HTR-8/SVneo (cell line): ENCODE results near the gene SOCS1.
"Not testable (repeated sequence)": the region's sequence is repeated elsewhere in the genome, so short reads cannot be mapped to it uniquely, and the experiment has no call there.

Experiments used
- DNase-seq: peaks from one replicate; pipeline ENCODE4 v3.0.0; 2011; ENCODE audit warnings: low spot score, mixed read lengths; ENCODE audit not compliant: insufficient read length
- FAIRE-seq: peaks from 2 replicates; lab custom pipeline; 2011; peaks lifted over from hg19 to GRCh38; lab: Jason Lieb, UNC

Gene SOCS1

DNA sequence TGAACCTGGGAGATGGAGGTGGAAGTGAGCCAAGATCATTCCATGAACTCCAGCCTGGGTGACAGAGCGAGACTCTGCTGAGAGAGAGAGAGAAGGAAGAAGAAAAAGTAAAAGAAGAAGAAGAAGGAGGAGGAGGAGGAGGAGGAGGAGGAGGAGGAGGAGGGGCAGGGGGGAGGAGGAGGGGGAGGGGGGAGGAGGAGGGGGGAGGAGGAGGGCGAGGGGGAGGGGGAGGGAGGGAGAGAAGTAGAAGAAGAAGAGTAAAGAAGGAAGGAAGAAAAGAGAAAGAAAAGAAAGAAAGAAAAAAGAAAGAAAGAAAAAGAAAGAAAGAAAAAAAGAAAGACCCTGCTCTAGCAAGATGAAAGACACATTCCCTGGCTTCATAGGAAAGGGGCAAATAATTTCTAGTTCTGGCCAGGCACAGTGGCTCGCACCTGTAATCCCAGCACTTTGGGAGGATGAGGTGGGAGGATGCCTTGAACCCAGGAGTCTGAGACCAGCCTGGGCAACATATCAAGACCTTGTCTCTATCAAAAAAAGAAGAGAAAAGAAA is 23.6 kb downstream of the SOCS1 start:
- FAIRE-seq, result no peak

DNA sequence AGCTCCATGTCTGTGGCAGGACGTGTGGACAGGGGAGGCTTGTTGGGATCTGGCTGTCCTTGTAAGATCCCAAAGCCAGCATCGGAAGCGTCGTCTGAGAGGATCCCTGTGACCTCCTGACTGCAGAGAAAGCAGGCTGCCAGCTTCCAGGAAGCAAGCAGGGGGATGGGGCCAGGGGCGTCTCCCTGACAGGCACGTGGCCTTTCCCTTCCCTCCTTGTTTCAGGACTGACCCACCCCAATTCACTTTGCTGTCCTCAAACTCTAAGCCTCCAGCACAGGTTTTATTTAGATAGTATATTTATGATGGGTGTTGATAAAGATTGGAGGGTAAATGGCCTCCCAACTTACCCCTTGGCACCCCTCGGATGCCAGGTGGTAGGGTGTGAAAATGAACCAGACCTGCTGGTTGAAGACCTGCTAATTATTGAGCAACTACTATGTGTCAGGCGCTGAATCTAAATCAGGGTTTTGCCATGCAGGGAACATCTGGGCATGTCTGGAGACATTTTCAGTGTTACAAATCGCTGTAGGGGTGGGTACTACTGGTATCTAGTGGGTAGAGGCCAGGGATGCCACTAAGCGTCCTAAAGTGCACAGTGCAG is 24.5 kb downstream of the SOCS1 start:
- DNase-seq (no peak), FAIRE-seq (no peak)

More for the DNA sequence above, 23.6 kb downstream of the SOCS1 start:
- no peak for DNase-seq

DNA sequence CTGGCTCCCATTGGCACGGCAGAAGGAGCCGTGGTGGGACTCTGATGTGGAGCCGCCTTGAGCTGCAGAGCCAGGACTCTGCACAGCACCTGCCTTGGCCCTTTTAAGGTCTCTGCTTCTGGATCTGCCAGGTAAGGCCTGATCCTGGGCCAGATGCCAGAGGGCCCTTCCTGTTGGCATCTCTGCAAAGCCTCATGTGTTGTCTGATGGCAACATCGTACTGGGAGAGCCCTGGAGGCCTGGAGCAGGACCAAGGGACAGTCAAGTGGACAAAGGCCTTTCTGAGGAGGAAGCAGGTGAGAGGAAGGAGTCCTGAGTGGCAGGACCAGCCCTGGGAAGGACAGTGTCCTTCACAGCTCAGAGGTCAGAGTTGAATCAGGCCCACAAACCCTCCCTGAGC is 26.1 kb downstream of the SOCS1 start:
- no peak for FAIRE-seq
- no peak for DNase-seq

DNA sequence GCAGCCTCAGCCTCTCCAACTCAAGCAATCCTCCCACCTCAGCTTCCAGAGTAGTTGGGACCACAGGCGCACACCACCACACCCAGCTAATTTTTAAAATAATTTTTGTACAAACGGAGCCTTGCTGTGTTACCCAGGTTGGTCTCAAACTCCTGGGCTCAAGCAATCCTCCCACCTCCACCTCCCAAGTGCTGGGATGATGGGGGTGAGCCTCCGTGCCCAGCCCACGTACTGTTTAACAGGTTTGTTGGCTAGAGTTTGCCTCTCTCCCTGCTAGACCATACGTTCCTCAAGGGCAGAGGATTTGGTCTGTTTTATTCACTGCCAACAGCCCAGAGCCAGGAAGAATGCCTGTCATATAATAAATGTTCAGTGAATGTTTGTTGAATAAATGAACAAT is 26.6 kb downstream of the SOCS1 start:
- FAIRE-seq, result no peak

DNA sequence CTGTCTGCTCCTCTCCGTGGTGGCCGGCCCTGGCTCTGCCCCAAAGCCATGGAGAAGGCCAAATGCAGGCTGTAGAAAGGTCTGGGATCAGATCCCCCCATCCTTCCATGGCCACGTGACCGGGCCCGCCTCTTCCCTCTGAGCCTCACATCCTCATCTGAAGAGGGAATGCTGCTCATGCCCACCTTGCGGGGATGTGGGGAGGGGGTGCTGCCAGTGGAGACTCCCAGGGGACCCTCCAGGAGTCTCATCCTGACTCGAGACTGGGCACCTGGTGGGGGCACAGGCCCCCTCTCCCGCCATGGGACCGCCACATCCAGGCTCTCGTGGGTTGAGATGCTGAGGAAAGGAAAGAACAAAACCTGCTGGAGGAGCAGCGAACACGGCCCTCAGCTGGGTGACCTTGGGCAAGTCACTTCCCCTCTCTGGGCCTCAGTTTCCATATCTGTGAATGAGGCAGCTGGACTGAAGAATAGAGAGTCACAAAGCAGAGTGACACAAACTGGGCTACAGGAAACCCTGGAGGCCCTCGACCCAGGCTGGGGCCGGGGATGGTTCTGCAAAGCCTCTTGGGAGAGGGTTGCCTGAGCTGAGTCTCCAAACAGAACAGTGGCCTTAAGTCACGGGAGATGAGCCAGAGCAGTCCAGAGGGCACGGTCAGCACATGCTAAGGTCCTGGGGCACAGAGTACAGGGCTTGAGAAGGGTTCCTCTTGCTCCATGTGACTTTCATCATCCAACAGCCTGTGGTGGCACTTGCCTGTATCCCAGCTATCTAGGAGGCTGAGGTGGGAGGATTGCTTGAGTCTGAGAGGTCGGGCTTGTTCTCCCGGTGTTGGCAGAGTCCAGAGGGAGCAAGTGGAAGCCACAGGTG is 30.1 kb downstream of the SOCS1 start:
- FAIRE-seq (no peak), DNase-seq (no peak)

More for the DNA sequence above, 26.6 kb downstream of the SOCS1 start:
- no peak for DNase-seq

DNA sequence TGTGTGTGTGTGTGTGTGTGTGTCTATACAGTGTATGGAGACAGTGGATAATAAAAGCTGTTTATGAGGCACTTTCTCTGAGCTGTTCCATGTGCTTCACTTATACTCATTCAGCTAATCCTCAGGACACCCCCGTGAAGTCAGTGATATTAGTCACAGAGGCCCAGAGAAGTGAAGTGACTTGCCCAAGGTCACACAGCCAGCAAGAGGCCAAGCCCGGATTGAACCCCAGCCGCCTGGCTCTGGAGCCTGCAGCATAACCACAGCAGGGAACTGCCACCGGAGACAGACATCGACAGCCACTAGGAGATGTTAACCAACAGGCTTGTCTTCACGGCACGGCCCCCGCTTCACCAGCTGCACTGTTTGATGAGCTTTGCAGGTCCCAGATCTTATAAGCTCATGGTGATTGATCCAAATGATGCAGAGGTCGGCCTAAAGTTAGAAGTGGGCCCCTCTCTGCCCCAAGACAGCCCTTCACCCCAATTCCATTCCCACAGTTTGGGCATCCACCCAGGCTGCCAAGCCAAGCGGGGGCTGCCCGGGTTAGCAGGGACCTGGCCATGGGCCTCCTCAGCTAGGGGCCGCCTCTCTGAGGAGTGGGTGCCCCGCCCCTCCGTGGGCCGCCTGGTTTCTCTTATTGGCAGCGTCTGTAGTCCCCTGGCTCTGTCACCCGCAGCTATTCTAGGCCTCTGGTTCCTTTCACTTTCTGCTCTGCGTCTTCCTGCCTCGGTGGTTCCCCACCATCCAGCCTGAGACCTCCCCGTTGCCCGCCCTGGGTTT is 30.9 kb downstream of the SOCS1 start:
- DNase-seq (no peak), FAIRE-seq (no peak)

DNA sequence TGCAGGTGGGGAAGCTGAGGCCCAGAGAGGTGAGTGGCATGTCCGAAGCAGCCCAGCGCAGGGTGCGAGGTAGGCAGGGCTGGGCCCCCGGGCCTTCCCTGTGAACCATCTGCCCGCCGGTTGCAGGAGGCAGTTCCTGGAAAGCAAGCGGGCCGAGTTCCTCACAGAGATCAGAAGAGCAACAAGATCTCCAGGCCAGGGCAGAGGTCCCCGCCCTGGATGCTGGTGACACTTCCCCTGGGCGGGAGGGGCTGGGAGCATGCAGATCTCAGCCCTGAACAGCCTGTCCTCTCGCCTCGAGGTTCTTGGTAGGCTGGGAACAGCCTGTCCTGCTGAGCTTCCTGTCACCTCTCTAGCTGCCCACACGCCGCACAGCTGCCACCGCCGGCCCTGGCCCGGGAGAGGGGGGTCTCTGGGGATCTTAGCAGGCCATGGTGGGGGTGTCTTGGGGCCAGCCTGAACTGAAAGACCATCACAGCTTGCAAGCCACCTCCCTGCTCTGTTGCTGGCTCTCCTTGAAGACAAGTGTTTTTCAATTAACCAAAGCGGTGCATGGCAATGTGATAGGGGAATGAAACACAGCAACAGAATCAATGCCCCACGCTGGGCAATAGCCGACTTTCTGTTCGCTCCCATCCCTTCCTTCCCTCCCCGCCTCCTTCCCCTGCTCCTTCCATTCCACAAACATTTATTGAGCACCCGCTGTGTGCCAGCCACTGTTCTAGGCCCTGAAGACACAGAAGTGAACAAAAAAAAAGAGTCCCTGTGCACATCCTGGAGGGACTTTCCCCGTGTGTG is 31.7 kb downstream of the SOCS1 start:
- no peak for FAIRE-seq
- no peak for DNase-seq

DNA sequence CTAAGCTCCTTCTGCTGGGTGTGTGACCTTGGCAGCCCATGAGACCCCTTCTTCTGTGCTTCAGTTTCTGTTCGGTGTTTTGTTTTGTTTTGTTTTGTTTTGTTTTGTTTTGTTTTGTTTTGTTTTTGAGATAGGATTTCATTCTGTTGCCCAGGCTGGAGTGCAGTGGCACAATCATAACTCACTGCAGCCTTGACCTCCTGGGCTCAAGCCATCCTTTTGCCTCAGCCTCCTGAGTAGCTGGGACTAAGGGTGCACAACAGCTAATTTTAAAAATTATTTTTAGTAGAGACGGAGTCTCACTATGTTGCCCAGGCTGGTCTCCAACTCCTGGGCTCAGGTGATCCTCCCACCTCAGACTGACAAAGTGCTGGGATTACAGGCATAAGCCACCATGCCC is 35.5 kb downstream of the SOCS1 start:
- not testable (repeated sequence) for DNase-seq, FAIRE-seq

DNA sequence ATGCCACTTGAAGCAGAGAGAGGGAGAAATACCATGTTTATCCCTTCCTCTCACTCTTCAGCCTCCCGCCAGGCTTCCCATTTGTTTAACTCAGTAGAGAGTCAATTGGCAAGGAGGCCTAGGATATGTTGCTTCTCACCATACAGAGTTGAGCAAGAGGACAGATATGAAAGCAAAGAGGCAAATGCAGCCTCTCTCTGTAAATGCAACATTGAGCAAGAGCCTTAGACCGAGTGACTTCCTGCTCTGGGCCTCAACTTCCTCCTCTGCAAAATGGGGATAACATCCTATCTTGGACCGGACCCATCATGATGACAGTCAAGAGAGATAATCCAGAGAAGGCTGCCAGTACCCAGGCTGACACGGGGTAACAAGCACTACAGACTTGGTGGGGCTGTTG is 36.8 kb downstream of the SOCS1 start:
- DNase-seq (no peak), FAIRE-seq (no peak)

DNA sequence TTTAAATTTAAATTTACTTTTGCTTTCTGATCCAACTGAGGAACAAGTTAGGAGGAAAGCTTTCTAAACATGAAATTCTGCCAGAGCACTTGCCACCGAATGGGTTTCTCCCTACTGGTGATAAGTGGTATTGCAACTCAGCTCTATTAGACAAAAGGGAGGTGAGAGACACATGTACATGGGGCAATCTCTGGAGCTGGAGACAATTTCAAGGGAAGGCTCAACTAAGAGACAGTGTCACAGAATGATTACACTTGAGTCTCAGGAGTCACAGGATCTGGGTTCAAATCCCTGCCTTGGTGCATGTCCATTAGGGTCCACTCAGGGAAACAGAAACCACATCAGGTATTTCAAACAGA is 37.4 kb downstream of the SOCS1 start:
- DNase-seq, result no peak
- no peak for FAIRE-seq

DNA sequence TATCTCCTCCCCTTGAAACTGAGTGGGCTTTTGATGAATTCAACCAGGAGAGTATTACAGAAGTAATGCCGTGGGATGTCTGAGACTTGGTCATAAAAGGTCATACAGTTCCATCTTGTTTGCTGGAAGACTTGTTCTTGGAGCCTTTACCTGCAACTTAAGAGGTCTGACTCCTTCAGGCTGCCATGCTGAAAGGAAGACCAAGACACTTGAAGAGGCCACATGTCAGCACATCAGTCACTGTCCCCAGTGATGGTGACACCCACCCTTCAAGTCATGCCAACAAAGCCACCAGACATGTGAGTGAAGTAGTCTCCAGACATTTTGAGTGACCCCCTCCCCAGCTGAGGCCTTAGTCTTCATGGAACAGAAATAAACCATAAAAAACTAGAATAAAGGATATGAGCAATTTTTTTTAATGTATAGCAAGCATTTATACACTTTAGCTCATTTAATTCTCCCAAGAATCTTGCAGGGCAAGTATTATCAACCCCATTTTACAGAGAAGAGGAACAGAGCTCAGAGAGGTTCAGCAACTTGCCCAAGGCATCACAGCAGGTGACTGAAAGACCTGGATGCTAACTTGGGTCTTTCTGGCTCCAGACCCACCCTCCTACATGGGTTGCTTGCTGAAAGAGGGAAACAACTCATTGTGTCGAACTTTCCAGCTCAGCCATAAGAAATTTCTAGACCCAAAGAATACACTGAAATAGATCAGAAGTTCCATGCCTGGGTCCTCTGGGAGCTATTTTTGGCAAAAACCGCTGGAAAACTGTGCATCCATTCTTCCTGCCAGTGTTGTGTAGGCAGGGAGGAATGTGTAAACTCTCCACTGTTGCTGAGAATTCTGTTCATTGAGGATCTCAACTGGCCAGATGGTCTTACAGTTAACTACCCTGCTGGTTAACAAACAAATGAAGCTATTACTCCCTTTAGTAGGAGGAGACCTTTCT is 38.1 kb downstream of the SOCS1 start:
- DNase-seq (no peak), FAIRE-seq (no peak)

DNA sequence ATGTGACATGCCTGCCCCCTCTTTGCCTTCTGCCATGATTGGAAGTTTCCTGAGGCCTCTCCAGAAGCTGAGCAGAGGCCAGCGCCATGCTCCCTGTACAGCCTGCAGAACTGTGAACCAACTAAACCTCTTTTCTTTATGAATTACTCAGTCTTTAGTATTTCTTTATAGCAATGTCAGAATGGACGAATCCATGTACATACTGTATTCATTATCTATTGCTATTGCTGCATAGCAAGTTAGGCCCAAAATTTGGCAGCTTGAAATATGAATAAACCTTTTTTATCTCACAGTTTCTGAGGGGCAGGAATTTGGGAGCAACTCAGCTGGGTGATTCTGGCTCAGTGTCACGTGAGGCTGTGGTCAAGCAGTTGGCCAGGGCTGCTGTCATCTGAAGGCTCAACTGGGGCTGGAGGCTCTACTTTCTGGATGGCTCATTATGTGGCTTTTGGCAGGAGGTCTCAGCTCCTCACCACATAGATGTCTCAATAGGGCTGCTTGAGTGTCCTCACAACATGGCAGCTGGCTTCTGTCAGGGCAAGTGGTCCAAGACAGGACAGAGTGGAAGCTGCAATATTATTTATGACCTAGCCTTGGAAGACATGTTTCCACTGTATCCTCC is 40.0 kb downstream of the SOCS1 start:
- FAIRE-seq, result no peak

DNA sequence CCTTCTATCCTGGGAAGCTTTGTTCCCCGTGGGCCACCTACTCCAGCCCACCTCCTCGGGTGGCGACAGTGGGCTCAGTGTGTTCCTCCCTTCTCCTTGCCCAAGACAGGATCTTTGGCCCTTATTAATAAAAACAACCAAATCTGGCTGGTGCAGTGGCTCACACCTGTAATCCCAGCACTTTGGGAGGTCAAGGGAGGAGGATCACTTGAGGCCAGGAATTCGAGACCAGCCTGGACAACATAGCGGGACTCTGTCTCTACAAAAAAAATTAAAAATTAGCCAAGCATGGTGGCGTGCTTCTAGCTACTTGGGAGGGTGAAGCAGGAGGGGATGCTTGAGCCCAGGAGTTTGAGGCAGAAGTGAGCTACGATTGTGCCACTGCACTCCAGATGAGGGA is 42.2 kb downstream of the SOCS1 start:
- FAIRE-seq, result no peak
- DNase-seq, result no peak

More for the DNA sequence above, 40.0 kb downstream of the SOCS1 start:
- DNase-seq, result no peak

DNA sequence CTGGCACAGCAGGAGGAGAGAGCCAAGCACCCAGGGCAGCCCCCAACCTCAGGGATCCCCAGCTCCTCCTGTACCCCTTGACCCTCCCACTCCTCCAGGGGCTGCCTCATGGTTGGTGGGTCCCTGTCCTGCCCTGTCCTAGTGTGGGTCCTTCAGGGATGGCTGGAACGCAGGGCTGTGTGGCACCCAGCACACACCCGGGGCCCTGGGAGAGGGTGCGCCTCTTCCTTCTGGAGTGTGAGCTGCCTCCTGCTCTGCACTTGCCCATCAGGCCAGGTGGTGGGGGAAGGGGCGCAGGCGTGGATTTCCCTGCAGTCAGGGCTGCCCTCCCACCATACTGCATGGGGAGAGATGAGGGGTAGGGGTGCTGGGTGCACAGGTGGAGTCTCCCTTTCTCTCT is 42.6 kb downstream of the SOCS1 start:
- FAIRE-seq (no peak), DNase-seq (no peak)

DNA sequence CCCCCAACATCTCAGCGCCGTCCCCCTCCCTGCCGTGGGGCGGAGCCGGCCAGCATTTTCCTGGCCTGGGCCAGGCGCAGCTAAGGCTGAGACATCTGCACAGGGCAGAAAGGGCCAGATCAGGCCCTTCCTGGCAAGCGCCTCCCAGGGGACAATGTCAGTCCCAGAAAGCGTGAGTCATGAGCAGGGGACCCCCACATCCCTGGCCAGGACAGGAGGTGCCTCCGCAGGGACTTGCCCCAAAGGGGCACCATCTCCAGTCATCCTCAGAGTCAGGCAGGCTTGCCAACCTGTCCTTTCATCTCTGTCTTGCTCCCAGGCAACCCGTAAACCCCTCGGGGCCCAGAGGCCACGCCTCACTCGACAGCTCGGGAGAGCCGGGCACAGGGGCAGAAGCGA is 43.2 kb downstream of the SOCS1 start:
- DNase-seq, result no peak

DNA sequence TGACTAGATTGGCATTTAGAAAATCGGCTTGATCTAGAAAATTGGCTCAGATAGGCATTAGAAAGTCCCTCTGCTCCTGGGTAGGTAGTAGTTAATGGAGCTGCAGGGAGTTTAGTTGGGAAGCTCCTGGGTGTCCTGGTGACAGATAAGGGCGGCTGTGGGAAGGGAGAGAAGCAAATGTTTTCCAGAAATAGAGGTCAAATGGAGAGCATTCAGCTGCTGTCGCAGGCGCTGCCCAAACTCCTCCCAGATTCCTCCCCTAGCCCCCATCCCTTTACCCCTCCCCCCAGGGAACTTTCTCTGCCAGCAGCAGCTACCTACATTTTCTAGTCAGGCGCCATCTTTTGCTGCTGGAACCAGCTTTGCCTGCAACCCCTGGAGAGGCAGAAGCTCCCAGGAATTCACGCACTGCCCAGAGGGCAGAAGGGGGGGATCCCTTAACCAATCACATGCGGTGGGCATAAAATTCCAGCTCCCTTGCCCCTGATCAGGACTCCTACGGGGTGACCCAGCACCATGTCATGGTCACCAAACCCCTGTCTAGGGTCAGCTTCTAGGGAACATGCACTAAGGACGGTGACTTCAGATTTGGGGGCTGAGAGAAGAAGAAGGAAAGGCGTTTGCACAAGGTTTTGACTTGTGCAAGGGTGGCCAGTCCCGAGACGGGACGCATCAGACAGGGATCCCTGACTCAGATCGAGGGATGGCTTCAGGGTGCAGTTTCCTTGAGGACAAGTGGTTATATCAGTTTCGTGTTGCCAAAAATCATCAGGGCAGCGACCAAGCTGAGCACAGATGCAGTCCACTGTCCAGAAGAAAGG is 43.8 kb downstream of the SOCS1 start:
- no peak for FAIRE-seq
- no peak for DNase-seq

More for the DNA sequence above, 43.2 kb downstream of the SOCS1 start:
- FAIRE-seq, result no peak
